HCT116 (cell line): Measurements from ENCODE around the gene FLVCR1. TPM values are rescaled to one million over a fixed set of nuclear protein-coding genes. Genes with fewer than 3 reads are reported as not detected.

Source experiments
- ATAC-seq: fragments of 200-7000 bp; cut with Tn5 transposase; 2 replicates; pipeline ENCODE4 v1.9.1; 2020; ENCODE audit warnings: mild to moderate bottlenecking, moderate library complexity
- BruUV-seq: library from RNA; stranded (reverse); fragments of 400-500 nt; replicated peaks from 2 replicates; lab custom pipeline; 2021; lab: Mats Ljungman, UMichigan
- CTCF ChIA-PET: fragments of 300-600 bp; sonication (Branson Sonifier 250); formaldehyde crosslinking; loops from one replicate; lab custom pipeline; 2021; ENCODE audit warnings: antibody characterized with exemption; lab: Charles Lee
- POLR2A ChIA-PET: fragments of 300-600, 350-600 bp; sonication (Branson Sonifier 250); formaldehyde crosslinking; loops from one replicate; lab custom pipeline; 2021; ENCODE audit warnings: antibody characterized with exemption; lab: Charles Lee
- RAD21 ChIA-PET, 2 experiments: fragments of 300-600 bp; sonication (Branson Sonifier 250); formaldehyde crosslinking; loops; one replicate each; lab custom pipeline; 2023; ENCODE audit warnings: low total read pairs in 2 of 2; ENCODE audit not compliant: uncharacterized antibody in 2 of 2, unreplicated experiment in 2 of 2, low non-redundant PET in 1 of 2; lab: Charles Lee
- DNase-seq: peaks from one replicate; pipeline ENCODE4 v3.0.0-alpha.2; 2010; ENCODE audit warnings: low read depth, low spot score
- H2AFZ ChIP-seq: fragments of 200-600 bp; shearing (Covaris generic), sonication (generic); 2 replicates; pipeline ENCODE4 v1.6.1; 2017; ENCODE audit warnings: low read depth, mixed run types, mixed read lengths, antibody characterized with exemption, low read length; ENCODE audit not compliant: poor library complexity, severe bottlenecking
- H3K27ac ChIP-seq: 2 replicates; pipeline ENCODE4 v1.5.1; 2012; ENCODE audit warnings: low read depth, low read length
- H3K27me3 ChIP-seq: fragments of 200-600 bp; sonication (generic); 2 replicates; pipeline ENCODE4 v1.6.1; 2016; ENCODE audit warnings: mixed run types, low read length, mixed read lengths; ENCODE audit not compliant: insufficient read depth
- H3K36me3 ChIP-seq, 2 experiments: fragments of 200-500 bp in 1 of 2; fragments of 200-600 bp in 1 of 2; sonication (Bioruptor generic) in 1 of 2; sonication (generic) in 1 of 2; 2 replicates each; pipeline versions ENCODE4 v1.5.1 to v1.6.1; 2014 to 2016; ENCODE audit warnings: low read length in 2 of 2, inconsistent platforms in 1 of 2, mixed read lengths in 1 of 2, mixed run types in 1 of 2; ENCODE audit not compliant: insufficient read depth in 2 of 2, control insufficient read depth in 1 of 2
- H3K4me1 ChIP-seq, 2 experiments: fragments of 200-600 bp in 1 of 2; sonication (generic) in 1 of 2; 2 replicates each; pipeline versions ENCODE4 v1.5.1 to v1.6.1; 2012 to 2017; ENCODE audit warnings: low read length in 2 of 2, inconsistent platforms in 1 of 2, mild to moderate bottlenecking in 1 of 2, mixed read lengths in 1 of 2, mixed run types in 1 of 2, moderate library complexity in 1 of 2; ENCODE audit not compliant: insufficient read depth in 2 of 2, control insufficient read depth in 1 of 2
- H3K4me2 ChIP-seq: fragments of 200-600 bp; sonication (generic); 2 replicates; pipeline ENCODE4 v1.6.1; 2017; ENCODE audit warnings: mixed run types, low read length, mixed read lengths
- H3K4me3 ChIP-seq, 2 experiments: fragments of 200-600 bp in 1 of 2; sonication (generic) in 1 of 2; replicated peaks in 1 of 2; 2 replicates each; pipeline ENCODE4 v1.5.1; 2011 to 2016; ENCODE audit warnings: low read length in 2 of 2, control low read depth in 1 of 2, low read depth in 1 of 2, mild to moderate bottlenecking in 1 of 2, mixed read lengths in 1 of 2, mixed run types in 1 of 2
- H3K79me2 ChIP-seq: fragments of 200-600 bp; sonication (generic); 2 replicates; pipeline ENCODE4 v1.6.1; 2017; ENCODE audit warnings: mild to moderate bottlenecking, mixed run types, low read length, moderate library complexity, mixed read lengths; ENCODE audit not compliant: insufficient read depth
- H3K9ac ChIP-seq: fragments of 200-600 bp; sonication (generic); 2 replicates; pipeline ENCODE4 v1.6.1; 2016; ENCODE audit warnings: low read length, mixed read lengths
- H3K9me2 ChIP-seq: fragments of 200-600 bp; sonication (generic), shearing (Covaris generic); 2 replicates; pipeline ENCODE4 v1.6.1; 2017; ENCODE audit warnings: mixed run types, mild to moderate bottlenecking, moderate library complexity; ENCODE audit not compliant: insufficient read depth
- H3K9me3 ChIP-seq, 2 experiments: fragments of 200-500 bp in 1 of 2; fragments of 200-600 bp in 1 of 2; sonication (Bioruptor generic) in 1 of 2; sonication (generic) in 1 of 2; 2 replicates each; pipeline ENCODE4 v1.6.1; 2014 to 2017; ENCODE audit warnings: low read length in 2 of 2, mixed read lengths in 2 of 2, inconsistent platforms in 1 of 2, low read depth in 1 of 2, mild to moderate bottlenecking in 1 of 2, mixed run types in 1 of 2, moderate library complexity in 1 of 2; ENCODE audit not compliant: control insufficient read depth in 1 of 2, insufficient read depth in 1 of 2
- H4K20me1 ChIP-seq: fragments of 200-600 bp; sonication (generic), shearing (Covaris generic); 2 replicates; pipeline ENCODE4 v1.6.1; 2017; ENCODE audit warnings: mixed run types, mild to moderate bottlenecking, moderate library complexity; ENCODE audit not compliant: insufficient read depth
- ATF3 ChIP-seq: IDR thresholded peaks from 2 replicates; pipeline ENCODE4 v1.6.1; 2012
- CBX3 ChIP-seq: IDR thresholded peaks from 2 replicates; pipeline ENCODE4 v1.6.1; 2012; ENCODE audit warnings: low read depth
- CEBPB ChIP-seq: IDR thresholded peaks from 2 replicates; pipeline ENCODE4 v1.6.1; 2012; ENCODE audit warnings: low read depth
- ELF1 ChIP-seq: IDR thresholded peaks from 2 replicates; pipeline ENCODE4 v1.6.1; 2012; ENCODE audit warnings: low read depth, borderline replicate concordance
- JUND ChIP-seq: IDR thresholded peaks from 2 replicates; pipeline ENCODE4 v1.6.1; 2012
- POLR2AphosphoS5 ChIP-seq: IDR thresholded peaks from 2 replicates; pipeline ENCODE4 v1.6.1; 2011; ENCODE audit warnings: mild to moderate bottlenecking, low read depth, low read length, moderate library complexity
- RAD21 ChIP-seq: IDR thresholded peaks from 2 replicates; pipeline ENCODE4 v1.6.1; 2012; ENCODE audit warnings: low read depth, mild to moderate bottlenecking
- SP1 ChIP-seq: IDR thresholded peaks from 2 replicates; pipeline ENCODE4 v1.6.1; 2012; ENCODE audit warnings: low read depth
- YY1 ChIP-seq: IDR thresholded peaks from 2 replicates; pipeline ENCODE4 v1.6.1; 2011; ENCODE audit warnings: low read length, low read depth, moderate library complexity, mild to moderate bottlenecking; ENCODE audit not compliant: insufficient replicate concordance; ENCODE audit errors: extremely low read depth
- ZBTB33 ChIP-seq: IDR thresholded peaks from 2 replicates; pipeline ENCODE4 v1.6.1; 2011; ENCODE audit warnings: mild to moderate bottlenecking, low read length, moderate library complexity; ENCODE audit not compliant: insufficient replicate concordance; ENCODE audit errors: extremely low read depth
- ZFX ChIP-seq: fragments of 450-650 bp; IDR thresholded peaks from 2 replicates; pipeline ENCODE4 v1.6.1; 2017
- intact Hi-C: fragments of 100-400 bp; cut with micrococcal nuclease; formaldehyde crosslinking; loops from 2 replicates; pipeline ENCODE4 v1.10.0; 2022
- total RNA-seq: library from RNA; stranded (reverse); gene quantifications from one replicate; pipeline ENCODE4 v1.2.1, GENCODE V29; 2021; ENCODE audit not compliant: unreplicated experiment
- TF ChIP-seq, protein P1 (sequence below), 3 experiments: fragments of 200-600 bp in 1 of 3; sonication (generic) in 1 of 3; IDR thresholded peaks in 2 of 3; conservative IDR thresholded peaks in 1 of 3; 2 replicates each; pipeline ENCODE4 v1.5.1; 2012 to 2017; ENCODE audit warnings: low read depth in 2 of 3, low read length in 2 of 3, antibody characterized with exemption in 1 of 3, borderline replicate concordance in 1 of 3, control low read depth in 1 of 3, mild to moderate bottlenecking in 1 of 3, mixed read lengths in 1 of 3, mixed run types in 1 of 3, moderate library complexity in 1 of 3; ENCODE audit not compliant: insufficient read depth in 1 of 3
- TF ChIP-seq, protein P2 (sequence below): IDR thresholded peaks from 2 replicates; pipeline ENCODE4 v1.6.1; 2012

The FLVCR1 gene
- total RNA-seq, 1 experiment from 2014 or later, result 19.0 TPM

GRCh38 chr1:212814537-212815334 lies 43.3 kb upstream of the FLVCR1 start:
- TF ChIP-seq POLR2AphosphoS5 (no peak), ZFX (no peak), CEBPB (no peak), JUND (no peak), ELF1 (no peak), CBX3 (no peak), SP1 (no peak), RAD21 (peak; percentile 37), ZBTB33 (no peak), ATF3 (no peak), YY1 (no peak)
- TF ChIP-seq, protein P1, sequence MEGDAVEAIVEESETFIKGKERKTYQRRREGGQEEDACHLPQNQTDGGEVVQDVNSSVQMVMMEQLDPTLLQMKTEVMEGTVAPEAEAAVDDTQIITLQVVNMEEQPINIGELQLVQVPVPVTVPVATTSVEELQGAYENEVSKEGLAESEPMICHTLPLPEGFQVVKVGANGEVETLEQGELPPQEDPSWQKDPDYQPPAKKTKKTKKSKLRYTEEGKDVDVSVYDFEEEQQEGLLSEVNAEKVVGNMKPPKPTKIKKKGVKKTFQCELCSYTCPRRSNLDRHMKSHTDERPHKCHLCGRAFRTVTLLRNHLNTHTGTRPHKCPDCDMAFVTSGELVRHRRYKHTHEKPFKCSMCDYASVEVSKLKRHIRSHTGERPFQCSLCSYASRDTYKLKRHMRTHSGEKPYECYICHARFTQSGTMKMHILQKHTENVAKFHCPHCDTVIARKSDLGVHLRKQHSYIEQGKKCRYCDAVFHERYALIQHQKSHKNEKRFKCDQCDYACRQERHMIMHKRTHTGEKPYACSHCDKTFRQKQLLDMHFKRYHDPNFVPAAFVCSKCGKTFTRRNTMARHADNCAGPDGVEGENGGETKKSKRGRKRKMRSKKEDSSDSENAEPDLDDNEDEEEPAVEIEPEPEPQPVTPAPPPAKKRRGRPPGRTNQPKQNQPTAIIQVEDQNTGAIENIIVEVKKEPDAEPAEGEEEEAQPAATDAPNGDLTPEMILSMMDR (IDR thresholded peaks at IDR 0.05 in 2 of 3, conservative IDR thresholded peaks at IDR 0.05 in 1 of 3; ENCODE audit: borderline replicate concordance in 1 of 3, insufficient read depth in 1 of 3, low read depth in 2 of 3, low read length in 2 of 3), result peak; percentile 11 to 51 (median 25); a peak in 4 of 6 replicates
- TF ChIP-seq, protein P2, sequence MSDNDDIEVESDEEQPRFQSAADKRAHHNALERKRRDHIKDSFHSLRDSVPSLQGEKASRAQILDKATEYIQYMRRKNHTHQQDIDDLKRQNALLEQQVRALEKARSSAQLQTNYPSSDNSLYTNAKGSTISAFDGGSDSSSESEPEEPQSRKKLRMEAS, result no peak
- TF ChIP-seq, all 23 proteins: peak for 2
- no peak overlapping the region for H2AFZ ChIP-seq
- POLR2A ChIA-PET, result no interaction called here
- RAD21 ChIA-PET, result no interaction called here
- BruUV-seq, result no TSS peak
- no peak overlapping the region for H3K27ac ChIP-seq
- H3K4me2 ChIP-seq, result no peak overlapping the region
- H4K20me1 ChIP-seq, result no peaks in the 10 kb centered on the region
- no peaks in the 10 kb centered on the region for H3K9me3 ChIP-seq
- H3K4me3 ChIP-seq, result no peak overlapping the region
- no peak for DNase-seq
- H3K27me3 ChIP-seq, result no peaks in the 10 kb centered on the region
- no peaks in the 10 kb centered on the region for H3K79me2 ChIP-seq
- intact Hi-C loops, result no loop called here
- no peaks in the 10 kb centered on the region for H3K9me2 ChIP-seq
- H3K36me3 ChIP-seq, result no peaks in the 10 kb centered on the region; a peak in 1 of 4 replicates
- no peaks in the 10 kb centered on the region; a peak in 1 of 4 replicates for H3K4me1 ChIP-seq
- no peak for ATAC-seq
- CTCF ChIA-PET, result interaction anchor here (0.6 to 1.4 kb wide), 5 partner anchors 10 to 191 kb away, joined by 3 to 13 read pairs (median 4); no protein-coding TSS in a partner anchor
- no peak overlapping the region for H3K9ac ChIP-seq
